ENCODE results near the gene GMDS.

Gene GMDS

GRCh38 chr6:1662534-1662933, 582.9 kb downstream of the GMDS start:
- no peak for DNase-seq

GRCh38 chr6:1659816-1660215, 585.6 kb downstream of the GMDS start:
- no peak for DNase-seq

GRCh38 chr6:1658212-1659005, 587.0 kb downstream of the GMDS start:
- no peak for DNase-seq

- DNase-seq, result no peak
Measured at GRCh38 chr6:1657771-1658165, 587.6 kb downstream of the GMDS start.

- DNase-seq, result no peak
Measured at GRCh38 chr6:1657116-1657770, 588.2 kb downstream of the GMDS start.

GRCh38 chr6:1654054-1654453, 591.4 kb downstream of the GMDS start:
- DNase-seq, result no peak

DNA sequence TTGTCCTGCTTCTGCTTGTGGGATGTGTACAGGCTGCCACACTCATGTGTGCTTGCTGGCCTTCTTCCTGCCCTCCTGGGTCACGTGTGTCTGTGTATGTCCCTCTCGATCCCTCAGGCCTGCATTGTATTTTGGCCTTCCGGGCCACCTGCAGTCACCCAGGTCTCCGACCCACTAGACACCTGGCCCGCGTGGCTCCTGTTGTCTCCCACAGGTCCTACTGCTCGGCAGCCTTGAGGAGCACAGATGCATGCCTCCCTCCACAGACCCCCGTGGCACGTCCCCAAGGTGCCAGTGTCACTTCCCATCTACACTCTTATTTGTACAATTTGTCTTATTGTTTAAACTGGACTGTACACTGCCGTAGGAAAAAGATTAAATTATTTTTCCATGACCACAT, 592.6 kb downstream of the GMDS start:
- DNase-seq, result no peak

DNA sequence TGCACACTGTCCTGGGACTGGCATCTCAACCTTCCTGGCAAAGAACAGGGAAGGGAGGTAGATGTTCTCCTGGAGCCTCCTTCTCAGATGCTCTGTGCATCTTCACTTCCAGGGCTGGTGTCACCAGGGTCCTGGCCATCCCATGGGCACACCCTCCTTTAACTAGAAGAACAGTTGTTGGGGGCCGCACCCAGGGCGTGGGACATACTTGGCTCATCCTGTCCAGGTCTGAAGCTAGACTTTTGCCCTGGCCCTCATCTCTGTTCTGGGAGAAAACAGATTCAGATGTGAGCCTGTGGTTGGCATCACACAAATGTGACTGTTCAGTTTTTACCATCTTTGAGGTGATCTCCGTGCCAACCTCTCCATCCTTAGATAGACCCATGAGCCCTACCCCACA, 594.0 kb downstream of the GMDS start:
- DNase-seq, result no peak

DNA sequence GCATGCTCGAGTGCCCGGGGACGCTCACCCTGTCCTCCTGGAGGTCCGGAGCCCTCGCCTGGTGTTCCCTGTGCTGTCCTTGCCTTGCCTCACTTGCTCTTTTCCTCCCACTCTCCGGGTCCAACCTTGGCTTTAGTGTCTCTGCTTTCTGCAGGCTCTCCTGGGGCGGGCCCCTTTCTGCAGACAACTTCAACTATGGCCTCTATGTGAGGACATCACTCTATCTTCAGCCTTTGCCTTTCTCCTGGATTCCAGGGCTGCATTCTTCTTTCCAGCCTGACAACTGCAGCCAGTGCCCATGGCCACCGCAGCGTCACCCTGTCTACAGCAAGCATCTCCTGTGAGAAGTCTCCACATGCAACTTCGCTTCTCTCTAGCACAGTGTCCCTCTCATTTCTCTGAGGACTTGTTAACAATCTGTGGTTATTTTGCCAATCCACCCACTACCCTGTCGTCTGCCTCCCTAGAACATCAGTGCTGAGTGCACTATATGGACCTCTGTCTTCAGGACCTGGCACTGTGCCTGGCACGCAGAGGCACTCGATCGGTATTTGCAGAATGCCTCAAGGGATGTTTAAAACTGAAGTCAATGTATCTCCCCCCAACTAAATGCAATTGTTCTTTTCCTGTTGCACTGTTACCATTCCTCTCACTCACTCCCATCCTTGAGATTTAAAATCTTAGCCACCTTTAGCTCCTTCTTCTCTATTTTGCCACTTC, 599.8 kb downstream of the GMDS start:
- DNase-seq, result no peak

DNA sequence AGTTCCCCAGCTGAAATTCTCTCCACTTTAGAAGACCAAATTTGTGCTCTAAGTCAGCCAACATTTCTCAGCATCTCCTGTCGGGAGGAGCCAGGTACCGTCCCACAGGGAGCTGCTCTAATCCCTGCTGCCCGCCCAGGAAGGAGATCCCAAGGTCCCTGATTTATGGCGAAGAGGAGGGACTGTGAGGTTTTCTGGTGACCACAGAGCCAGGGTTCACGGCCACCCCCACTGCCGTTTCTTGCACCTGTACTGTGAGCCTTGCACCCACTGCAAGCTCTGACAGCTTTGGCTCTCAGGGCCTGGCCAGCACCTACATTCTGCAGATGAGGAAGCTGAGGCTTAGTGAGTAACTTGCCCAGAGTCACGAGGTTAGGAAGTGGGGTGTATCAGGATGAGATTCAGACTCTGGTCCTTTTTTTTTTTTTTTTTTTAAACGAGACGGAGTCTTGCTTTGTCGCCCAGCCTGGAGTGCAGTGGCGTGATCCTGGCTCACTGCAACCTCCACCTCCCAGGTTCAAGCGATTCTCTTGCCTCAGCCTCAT, 600.8 kb downstream of the GMDS start:
- no peak for DNase-seq

GRCh38 chr6:1643830-1644445, 601.5 kb downstream of the GMDS start:
- no peak for DNase-seq

GRCh38 chr6:1643111-1643510, 602.3 kb downstream of the GMDS start:
- DNase-seq, result no peak

- no peak for DNase-seq
Measured at GRCh38 chr6:1641343-1641885, 604.0 kb downstream of the GMDS start.

GRCh38 chr6:1640476-1640875, 604.9 kb downstream of the GMDS start:
- no peak for DNase-seq

DNA sequence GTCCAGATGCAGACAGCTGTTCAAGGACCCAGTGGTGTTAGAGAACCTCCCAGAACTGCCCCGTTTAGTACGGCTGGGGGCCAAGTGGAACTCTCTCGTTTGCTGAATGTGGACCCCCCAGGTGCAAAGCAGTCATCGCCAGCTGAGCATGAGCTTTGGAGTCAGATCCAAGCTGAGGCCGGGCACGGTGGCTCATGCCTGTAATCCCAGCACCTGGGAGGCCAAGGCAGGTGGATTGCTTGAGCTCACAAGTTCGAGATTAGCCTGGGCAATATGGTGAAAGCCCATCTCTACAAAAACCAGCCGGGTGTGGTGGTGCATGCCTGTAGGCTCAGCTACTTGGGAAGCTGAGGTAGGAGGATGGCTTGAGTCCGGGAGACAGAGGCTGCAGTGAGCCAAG, 606.0 kb downstream of the GMDS start:
- no peak for DNase-seq

GRCh38 chr6:1636971-1637871, 608.2 kb downstream of the GMDS start:
- no peak for DNase-seq

- DNase-seq, result no peak
Measured at GRCh38 chr6:1636272-1636825, 609.1 kb downstream of the GMDS start.

GRCh38 chr6:1635305-1636010, 609.9 kb downstream of the GMDS start:
- DNase-seq, result no peak

- no peak for DNase-seq
Measured at GRCh38 chr6:1634081-1634480, 611.3 kb downstream of the GMDS start.

GRCh38 chr6:1633366-1634021, 611.9 kb downstream of the GMDS start:
- no peak for DNase-seq

Data from activated CD4-positive, alpha-beta T cell treated with anti-CD3 and anti-CD28 coated beads, Interleukin-10, Interleukin-2, amounts not matched to agents 100 ng/mL and 50 ng/mL, durations not matched to agents 16 hours and 8 hours (primary cell).